Occipital lobe (tissue), 3 donors: ENCODE measurements around the gene MED22. TPM values are rescaled to one million over a fixed set of nuclear protein-coding genes. Genes with fewer than 3 reads are reported as not detected.
"Not testable (repeated sequence)": the region's sequence is repeated elsewhere in the genome, so short reads cannot be mapped to it uniquely, and the experiment has no call there.

Experiments used
- DNase-seq: peaks from one replicate; lab custom pipeline; 2025; lab: John Stamatoyannopoulos, UW
- small RNA-seq: library from RNA; depleted of rRNA; stranded (forward); fragments of <200 nt; gene quantifications from one replicate; pipeline ENCODE3, GENCODE V24; 2014
- total RNA-seq: library from RNA; depleted of rRNA; stranded (reverse); fragments of >200 nt; gene quantifications from one replicate; pipeline ENCODE4 v1.2.3, GENCODE V29; 2014

Gene MED22
- total RNA-seq, 1 donor from 2014 or later = 17.9 TPM

DNA sequence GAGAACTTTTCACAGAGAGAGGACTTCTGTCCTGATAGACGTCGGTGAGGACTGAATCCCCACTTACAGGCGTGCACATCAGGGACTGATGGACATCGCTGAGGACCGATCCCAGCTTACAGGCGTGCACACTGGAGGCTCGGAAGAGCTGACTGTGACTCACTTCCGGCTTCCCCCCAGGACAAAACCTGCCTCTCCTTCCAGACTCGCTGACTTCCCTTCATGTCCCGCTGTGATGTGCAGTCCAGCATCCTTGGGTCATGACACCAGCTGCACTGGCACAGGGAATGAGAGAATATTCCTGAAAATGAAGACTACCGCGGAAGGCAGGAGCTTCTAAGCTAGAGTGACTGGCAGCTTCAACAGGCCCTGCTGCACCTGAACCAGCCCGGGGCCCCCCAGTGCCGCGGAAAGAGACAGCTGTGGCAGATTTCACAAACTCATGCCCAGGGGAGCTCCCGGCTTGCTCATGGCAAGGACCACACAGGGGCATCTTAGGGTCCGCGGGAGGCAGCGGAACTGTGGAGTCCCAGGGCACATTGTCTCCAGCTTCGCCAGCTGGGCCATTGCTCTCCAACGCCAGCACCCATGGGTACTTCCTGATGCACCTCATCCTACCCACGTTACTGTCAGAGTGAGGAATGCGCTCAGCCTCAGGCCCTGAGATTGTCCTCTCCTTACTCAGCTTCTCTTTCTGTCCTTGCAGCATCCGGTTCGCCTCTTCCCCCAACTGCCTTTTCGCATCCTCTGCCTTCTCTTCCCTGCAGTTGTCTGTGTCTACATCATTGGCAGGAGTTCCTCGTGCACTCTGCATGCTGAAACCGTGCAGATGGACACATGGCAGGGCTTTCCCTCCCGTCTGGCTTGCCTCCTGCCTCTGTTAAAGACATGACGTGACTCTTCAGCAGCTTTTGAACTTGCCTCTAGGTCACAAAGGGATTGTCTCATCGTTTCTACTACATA is 41.4 kb downstream of the MED22 start:
- no peak for DNase-seq

DNA sequence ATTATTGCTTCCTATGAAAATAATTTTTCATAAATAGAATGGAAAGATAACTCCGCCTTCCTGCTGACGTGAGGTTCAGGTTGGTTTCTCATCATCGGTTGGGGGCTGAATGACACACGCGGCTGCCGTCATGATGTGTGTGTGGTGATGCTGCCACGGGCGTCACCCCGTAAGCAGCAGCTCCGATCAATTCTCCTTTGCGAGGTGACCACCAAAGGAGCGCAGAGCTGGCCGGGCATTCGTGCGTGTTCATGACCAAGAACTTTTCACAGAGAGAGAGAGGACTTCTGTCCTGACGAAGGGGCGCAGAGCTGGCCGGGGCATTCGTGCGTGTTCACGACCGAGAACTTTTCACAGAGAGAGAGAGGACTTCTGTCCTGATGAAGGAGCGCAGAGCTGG is 42.2 kb downstream of the MED22 start:
- no peak for DNase-seq

DNA sequence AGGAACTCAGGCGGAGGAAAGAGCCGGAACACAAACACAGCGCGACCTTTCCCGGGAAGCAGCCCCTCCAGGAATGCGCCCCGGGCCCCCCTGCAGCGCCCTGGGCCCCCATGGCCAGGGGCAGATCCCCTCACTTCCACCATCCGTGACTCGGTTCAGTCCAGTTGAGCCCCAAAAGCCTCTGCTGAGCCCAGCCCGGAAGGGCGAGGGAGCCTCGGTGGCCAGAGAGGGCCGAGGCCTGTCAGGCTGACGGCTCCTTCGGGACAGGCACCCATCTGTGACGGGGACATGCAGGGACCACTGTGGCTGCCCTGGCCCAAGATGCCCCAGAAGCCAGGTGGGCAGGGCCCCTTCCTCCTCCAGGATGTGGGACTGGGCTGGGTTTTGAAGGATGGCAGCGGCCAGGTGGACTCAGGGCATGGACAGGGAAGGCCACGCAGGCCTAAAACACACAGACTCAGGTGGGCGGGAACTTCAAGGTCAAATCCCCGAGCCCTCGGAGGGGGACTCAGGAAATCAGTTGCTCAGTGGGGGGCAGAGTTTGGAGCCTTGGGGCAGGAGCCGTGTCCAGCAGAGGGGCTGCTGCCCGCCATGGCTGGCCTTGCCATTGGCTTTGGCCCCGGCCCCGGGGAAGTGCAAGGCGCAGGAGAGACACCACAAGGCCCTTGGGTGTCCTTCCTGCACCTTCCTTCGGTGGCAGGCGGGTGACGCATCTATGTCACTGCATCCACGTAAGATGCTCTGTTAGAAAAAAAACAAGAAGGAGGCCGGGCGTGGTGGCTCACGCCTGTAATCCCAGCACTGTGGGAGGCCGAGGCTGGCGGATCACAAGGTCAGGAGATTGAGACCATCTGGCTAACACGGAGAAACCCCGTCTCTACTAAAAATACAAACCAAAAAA is 43.2 kb downstream of the MED22 start:
- DNase-seq = no peak

DNA sequence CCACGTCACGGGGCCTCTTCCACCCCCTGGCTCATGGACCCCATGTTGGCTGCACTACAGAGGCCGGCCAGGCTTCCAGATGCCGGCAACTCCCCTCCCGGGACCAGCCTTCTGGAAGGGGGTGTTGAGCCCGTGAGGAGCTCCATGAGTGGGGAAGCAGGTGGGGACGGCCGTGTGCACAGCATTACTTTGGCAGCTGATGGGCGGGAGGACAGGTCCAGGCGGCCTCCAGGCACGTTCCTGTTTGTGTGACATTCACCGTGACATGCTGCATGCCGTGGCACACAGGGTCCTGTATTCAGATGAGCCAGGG is 43.8 kb downstream of the MED22 start:
- DNase-seq = no peak

- no peak for DNase-seq
Measured at GRCh38 chr9:133303266-133304157, 44.4 kb downstream of the MED22 start.

GRCh38 chr9:133301253-133302230 is 46.4 kb downstream of the MED22 start:
- no peak for DNase-seq

DNA sequence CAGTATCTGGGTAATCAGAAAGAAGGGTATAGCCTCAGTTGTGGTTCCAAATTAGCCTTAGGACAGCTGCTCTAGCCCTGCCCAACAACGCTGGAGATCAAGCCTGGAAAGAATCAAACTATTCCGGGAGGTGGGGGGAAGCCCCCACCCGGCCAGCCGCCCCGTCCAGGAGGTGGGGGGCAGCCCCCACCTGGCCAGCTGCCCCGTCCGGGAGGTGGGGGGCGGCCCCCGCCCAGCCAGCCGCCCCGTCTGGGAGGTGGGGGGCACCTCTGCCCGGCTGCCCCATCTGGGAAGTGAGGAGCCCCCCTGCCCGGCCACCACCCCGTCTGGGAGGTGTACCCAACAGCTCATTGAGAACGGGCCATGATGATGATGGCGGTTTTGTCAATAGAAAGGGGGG is 47.9 kb downstream of the MED22 start:
- DNase-seq = not testable (repeated sequence)

DNA sequence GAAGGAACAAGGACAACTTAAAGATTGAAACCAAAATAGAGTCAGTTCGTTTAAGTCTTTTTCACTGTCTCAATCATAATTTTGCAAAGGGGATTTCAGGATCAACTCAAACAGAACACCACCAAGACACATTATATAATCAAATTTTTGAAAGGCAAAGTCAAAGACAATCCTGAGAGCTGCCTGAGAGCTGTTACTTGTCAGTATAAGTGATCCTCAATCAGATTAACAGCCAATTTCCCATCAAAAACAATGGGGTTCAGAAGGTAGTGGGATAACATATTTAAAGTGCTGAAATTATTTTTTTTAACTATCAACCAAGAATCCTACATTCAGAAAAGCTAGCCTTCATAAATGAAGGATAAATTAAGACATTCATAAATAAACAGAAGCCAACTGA is 53.7 kb downstream of the MED22 start:
- DNase-seq = no peak

DNA sequence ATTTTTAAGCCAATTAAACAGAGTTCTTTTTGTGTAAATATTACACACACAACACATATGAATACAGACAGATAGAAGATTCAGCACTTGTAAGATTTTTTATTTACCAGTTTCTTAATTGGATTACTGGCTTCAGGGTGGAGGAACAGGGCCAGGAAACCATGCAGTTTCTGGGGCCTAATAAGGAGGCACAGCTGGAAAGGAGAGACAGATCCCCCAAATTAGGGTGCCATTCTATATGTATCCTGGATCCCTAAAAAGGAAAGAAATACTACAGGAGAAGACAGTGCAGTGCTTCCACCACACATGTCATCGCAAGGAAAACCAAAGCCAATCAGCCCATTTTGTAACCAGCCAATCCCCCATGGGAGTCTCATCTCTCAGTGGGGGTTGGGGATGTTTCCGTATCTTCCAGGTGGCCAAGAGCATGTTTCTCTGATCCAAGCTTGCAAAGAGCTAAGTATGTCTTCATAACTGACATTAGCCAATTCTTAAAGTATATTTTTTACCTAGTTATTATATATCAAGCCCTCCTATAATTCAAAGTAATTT is 57.1 kb downstream of the MED22 start:
- no peak for DNase-seq

Small RNA genes within 50 kb of the gene (small RNA-seq; reads per million reads assigned to genes)
- gene RF00019 = not detected
- not detected for gene SNORD24
- not detected for gene SNORD36A
- gene SNORD36B = not detected
- gene SNORD36C = not detected

Other genes with a start within 250 kb of the MED22 start
- 95.8 TPM for gene RALGDS, start 226.9 kb downstream of the MED22 start, total RNA-seq
- 8.1 TPM for gene GBGT1, start 184.2 kb downstream of the MED22 start, total RNA-seq
- gene OBP2B, start 138.9 kb downstream of the MED22 start, total RNA-seq = not detected
- under 0.01 TPM for gene ABO, start 72.9 kb downstream of the MED22 start, total RNA-seq
- 14.7 TPM for gene SURF6, start 11.9 kb downstream of the MED22 start, total RNA-seq
- gene RPL7A, start 87 bp upstream of the MED22 start, total RNA-seq = 1,058 TPM
- gene SURF1, start 8.4 kb upstream of the MED22 start, total RNA-seq = 11.1 TPM
- gene SURF2, start 8.4 kb upstream of the MED22 start, total RNA-seq = 9.7 TPM
- 88.6 TPM for gene SURF4, start 27.9 kb upstream of the MED22 start, total RNA-seq
- 1.6 TPM for gene STKLD1, start 28.2 kb upstream of the MED22 start, total RNA-seq
- gene REXO4, start 69.9 kb upstream of the MED22 start, total RNA-seq = 15.1 TPM
- 2.2 TPM for gene ADAMTS13, start 74.2 kb upstream of the MED22 start, total RNA-seq
- gene CACFD1, start 111.8 kb upstream of the MED22 start, total RNA-seq = 19.0 TPM
- 17.2 TPM for gene SLC2A6, start 131.0 kb upstream of the MED22 start, total RNA-seq
- not detected for gene MYMK, start 176.8 kb upstream of the MED22 start, total RNA-seq
- 3.3 TPM for gene ADAMTSL2, start 186.6 kb upstream of the MED22 start, total RNA-seq